Colon (tissue), 2 donors: Measurements from ENCODE around the gene FAM131B.

Experiments used
- FAIRE-seq: peaks from 2 replicates; lab custom pipeline; 2012; peaks lifted over from hg19 to GRCh38; lab: Jason Lieb, UNC
- donor health status: control.
- donor health status: control.

The FAM131B gene

DNA sequence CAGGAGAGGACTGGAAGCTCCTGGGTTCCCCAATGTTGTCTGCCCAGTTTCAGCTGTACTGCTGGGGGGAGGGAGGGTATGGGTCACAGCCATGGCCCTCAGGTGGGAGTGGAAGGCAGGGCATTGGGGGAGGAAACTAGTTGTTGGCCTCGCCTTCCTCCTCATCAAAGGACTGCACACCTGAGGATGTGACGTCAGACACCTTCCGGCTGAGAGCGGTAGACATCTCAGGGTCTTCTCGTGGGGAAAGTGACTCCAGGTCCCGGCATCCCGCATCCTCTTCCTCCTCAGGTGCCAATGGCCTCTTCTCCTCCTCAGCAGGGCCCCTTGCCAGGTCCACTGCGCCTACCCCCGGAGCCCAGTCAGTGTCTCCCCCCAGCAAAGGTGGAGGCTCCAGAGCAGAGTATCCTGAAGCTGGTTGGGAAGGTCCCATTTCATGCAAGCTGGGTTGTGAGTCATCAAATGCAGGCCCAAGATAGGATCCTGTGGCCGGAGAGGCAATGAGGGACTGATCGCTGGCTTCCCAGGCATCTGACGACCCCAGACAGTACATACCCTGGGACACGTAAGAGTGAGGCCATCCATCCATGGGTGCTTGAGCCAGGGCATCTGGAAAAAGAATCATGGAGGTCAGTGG, 6.0 kb downstream of the FAM131B start:
- FAIRE-seq, result no peak

DNA sequence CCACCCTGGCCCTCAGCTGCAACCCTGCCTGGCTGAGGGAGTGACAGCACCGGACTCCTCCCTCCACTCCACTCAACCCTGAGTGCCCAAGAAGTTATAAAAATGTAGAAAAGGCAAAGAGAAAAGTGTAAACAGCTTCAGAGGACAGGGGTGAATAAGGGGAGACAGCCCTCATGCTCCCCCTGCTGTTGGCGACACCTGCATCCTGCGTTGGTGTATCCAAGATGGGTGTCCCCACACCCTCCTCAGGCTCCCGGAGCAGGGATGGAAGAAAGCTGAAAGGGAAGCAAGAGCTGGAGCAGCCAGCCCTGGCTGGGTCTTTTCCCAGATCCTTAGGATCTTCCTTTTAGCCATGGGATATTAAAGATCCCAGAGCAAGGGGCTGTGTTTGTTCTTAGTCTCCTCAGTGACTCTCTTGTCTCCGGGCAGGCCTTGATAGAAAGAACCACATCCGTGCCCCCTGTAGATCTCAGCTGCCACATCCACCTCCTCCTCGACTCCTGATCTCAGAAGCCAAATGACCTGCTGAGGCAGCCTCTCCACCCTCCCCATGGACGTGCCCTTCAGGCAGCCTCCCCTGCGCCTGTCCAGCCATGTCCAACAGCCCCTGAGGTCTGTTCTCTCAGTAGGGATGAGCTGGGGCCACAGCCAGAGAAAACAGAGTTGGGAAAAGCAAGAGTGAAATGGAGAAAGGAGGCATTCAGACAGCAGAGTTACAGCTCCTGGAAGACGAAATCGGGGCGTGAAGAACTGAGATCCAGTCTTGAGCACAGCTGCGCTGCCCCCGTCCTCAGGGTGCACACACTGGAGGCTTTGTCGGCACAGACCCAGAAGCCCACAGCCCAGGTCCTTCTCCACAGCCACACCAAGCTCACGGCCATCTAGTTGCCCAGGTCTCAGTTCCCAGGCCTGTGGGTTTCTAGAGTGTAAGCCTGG, 6.8 kb downstream of the FAM131B start:
- no peak for FAIRE-seq

DNA sequence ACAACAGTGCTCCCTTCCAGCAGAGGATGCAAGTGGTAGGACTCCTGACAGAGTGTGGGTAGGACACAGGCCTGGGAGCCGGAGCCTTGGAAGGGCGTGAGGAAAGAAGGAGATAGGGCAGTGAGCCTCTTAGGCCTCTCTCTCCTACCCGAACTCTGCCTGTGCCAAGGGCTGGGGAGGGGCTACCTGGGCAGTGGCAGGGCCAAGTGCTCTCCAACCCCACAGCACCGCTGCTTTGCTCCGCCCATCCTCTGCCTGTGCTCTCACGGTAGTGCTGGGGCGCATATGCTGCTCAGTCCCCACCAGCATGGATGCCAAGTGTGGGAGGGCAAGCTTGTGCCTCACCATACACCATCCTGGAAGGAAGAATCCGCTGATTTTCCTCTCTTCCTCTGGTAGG, 7.5 kb downstream of the FAM131B start:
- FAIRE-seq, result no peak

DNA sequence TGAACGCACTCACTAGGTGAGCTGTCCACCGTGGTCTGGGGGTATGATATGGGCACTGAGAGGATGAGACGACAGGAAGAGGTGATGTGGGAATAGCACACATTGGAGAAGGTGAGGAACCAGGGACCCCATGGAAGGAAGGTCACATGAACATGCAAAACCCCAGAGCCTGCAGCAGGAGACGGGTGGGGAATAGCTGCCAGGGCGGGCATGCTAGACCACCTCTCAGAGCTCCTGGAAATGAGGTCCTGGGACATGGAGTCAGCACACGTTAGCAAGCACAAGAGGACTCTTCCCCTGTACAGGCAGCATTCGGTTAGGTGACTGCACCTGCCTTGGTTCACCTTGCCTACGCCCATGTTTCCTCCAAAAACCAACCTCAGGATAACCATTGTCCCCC, 8.1 kb downstream of the FAM131B start:
- no peak for FAIRE-seq

DNA sequence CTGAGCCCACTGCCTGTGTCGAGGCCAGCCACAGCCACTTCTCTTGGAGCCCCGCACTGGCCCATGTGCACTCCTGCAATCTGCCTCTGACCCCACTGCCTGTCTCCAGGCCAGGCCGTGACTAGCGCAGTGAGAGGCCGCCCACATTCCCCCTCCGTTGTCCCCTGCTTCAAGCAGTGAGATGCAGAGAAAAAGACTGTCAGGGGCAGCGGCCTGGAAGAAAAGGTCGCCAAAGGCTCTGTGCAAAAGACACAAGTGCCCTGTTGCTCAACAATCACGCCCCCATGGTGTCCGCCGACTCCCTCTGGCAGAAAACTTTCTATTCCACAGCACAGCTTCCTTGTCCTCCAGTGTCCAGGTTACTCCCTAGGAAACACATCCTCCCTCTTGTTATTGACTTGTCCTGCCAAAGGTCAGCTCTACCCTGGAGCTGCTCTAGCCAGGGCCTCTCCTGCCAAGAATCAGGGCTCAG, 9.9 kb downstream of the FAM131B start:
- FAIRE-seq, result no peak

DNA sequence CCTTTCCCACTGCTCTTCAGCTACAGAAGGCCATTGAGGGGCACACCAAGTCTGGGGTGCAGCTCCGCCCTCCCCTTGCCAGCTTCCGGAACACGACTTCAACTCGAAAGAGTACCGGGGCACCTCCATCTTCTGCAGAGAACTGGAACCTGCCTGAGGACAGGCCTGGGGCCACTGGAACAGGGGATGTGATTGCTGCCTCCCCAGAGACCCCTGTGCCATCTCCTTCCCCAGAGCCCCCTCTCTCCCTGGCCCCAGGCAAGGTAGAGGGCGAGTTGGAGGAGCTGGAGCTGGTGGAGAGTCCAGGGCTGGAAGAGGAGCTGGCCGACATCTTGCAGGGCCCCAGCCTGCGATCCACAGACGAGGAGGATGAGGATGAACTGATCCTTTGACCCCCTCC, 10.9 kb downstream of the FAM131B start:
- FAIRE-seq, result no peak

DNA sequence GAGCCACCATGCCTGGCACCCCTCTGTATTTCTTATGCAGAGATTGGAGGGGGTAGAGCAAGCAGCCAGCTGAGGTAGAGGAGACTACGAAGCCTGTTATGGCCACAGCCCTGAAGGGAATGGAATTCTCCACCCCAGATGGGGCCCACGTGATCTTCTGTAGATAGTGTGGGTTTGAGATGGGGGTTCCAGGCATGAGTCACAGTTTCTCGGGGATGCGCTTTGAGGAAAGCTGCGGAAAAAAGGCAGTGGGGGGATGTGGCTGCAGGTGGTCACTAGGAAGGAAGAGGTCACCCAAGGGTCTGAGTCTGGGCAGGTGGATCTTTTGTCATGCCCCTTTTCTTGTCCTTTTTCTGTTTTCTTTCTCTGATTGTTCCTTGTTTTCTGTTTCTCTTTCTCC, 11.5 kb downstream of the FAM131B start:
- no peak for FAIRE-seq

DNA sequence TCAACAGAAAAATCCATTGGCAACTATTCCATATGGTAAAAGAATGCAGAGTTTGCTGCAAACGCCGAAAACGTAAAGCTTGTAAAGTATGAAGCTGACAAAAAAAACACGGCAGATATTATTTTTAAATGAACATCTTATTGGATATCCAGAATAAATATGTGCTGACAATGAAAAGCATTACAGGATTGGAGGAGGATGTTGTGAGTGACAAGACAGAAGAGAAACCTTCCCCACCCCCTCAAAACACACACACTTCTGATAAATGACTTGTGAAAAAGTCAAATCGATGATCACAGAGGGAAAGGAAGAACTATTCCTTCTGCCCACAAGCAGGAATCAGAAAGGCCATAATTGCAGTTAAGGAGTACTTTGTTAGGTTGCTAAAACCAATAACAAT, 14.6 kb downstream of the FAM131B start:
- no peak for FAIRE-seq

DNA sequence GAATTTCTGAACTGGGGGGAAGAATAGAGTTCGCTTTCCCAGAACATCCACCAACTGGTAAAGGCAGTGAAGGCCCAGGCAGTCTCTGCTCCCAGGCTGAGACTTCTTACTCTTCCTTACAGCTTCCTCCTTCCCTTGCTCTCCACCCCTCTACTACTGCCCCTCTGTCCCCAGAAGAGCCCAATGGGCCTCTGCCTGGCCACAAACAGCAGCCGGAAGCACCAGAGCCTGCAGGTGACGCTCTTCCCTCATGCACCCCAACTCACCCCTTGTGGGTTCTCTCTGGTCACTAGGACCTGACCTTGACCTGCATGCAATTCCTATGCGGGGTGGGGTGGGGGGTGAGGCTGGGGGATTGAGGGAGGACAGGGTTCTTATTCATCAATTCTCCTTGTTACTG, 16.5 kb downstream of the FAM131B start:
- FAIRE-seq, result no peak

DNA sequence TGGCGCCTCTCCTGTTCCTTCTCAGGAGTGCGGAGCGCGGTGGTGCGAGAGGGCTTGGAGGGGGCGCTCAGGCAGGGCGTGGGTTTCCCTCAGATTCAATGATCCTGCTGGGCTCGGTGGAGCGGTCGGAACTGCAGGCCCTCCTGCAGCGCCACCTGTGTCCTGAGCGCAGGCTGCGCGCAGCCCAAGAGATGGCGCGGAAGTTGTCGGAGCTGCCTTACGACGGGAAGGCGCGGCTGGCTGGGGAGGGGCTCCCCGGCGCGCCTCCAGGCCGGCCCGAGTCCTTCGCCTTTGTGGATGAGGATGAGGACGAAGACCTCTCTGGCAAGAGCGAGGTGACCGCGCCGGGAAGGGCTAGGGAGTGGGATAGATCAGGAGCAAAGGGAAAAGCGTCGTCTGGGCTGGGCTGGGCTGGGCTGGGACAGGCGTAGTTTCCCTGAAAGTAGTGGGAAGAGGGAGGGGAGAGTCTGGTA, 17.0 kb downstream of the FAM131B start:
- no peak for FAIRE-seq

DNA sequence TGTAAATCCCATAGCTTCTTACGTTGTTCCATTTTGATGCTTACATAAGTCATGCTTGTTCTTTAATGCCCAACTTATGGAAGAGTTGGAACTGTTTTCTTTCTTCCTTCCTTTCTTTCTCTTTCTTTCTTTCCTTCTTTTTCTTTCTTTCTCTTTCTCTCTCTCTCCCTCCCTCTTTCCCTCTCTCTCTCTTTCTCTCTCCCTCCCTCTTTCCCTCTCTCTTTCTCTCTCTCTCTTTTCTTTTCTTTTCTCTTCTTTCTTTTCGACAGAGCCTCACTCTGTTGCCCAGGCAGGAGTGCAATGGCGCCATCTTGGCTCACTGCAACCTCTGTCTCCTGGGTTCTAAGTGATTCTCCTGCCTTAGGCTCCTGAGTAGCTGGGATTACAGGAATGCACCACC, 18.9 kb downstream of the FAM131B start:
- FAIRE-seq, result no peak

DNA sequence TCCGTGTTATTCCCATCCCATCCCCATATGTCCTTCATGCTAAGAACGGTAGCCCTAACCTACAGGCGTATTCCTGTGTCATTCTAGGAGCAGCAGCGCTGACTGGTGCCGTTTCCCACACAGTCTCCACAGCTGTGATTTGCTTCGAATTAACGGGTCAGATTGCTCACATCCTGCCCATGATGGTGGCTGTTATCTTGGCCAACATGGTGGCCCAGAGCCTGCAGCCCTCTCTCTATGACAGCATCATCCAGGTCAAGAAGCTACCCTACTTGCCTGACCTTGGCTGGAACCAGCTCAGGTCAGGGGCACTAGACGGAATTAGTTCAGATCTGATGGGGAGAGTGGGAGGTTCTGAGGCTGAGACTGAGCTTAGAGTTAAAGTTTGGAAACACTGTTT, 20.7 kb downstream of the FAM131B start:
- no peak for FAIRE-seq

DNA sequence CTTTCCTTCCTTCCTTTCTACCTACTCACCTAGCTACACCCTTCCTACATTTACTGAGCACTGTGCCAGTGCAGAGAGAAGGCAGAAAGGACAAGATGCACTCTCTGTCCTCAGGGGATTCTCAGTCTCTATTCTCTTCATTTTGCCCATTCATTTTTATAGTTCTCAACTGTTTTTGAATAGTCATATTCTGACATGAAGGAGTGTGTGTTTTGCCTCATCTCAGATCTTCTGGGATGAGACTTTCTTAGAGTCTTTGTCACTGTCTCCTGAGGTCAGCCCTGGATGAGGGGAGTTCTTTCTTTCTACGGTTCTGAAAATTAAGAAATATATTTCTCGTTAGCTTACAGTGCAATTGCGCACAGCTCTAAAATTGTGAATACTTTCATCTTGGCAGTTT, 25.3 kb downstream of the FAM131B start:
- FAIRE-seq, result no peak

DNA sequence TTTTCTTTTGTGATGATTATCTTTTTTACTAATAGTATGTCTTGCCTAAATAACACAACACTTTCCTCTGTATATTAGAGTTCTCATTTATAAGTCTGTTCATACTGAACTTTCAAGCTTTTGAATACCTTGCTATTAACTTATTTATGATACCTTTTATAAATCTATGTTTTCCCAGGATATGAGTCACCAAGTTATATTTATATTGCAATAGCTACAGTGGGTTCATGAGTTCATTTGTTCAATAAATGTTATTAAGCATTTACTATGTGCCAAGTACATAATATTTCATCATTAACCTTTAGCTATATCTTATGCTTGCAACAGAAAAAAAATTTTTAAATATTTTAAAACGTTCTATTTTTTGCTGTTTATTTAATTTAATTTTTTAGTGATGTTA, 28.3 kb downstream of the FAM131B start:
- FAIRE-seq, result no peak

DNA sequence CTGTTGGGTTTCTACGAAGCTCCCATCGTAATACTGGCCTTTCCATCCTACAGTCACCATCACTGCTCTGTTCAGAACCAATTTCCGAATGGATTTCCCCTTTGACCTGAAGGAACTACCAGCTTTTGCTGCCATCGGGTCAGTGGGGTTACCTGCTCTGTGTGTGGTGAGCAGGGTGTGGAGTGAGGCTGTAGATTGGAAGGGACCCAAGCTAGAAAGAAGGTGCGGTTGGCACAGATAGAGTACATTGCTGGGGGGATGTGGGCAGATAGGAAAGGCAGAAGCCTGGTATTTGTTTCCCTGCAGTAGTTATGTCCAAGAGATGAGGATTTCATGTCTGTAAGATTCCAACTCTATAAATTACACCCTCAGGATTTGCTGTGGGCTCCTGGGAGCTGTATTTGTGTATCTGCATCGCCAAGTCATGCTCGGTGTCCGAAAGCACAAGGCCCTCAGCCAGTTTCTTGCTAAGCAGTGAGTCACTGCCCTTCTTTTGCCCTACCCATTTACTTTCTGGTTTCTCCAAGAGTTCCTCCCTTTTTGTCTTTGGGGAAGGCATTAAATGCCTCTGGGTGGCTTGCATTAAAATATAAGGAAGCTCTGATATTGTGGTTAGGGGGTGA, 31.2 kb downstream of the FAM131B start:
- no peak for FAIRE-seq

DNA sequence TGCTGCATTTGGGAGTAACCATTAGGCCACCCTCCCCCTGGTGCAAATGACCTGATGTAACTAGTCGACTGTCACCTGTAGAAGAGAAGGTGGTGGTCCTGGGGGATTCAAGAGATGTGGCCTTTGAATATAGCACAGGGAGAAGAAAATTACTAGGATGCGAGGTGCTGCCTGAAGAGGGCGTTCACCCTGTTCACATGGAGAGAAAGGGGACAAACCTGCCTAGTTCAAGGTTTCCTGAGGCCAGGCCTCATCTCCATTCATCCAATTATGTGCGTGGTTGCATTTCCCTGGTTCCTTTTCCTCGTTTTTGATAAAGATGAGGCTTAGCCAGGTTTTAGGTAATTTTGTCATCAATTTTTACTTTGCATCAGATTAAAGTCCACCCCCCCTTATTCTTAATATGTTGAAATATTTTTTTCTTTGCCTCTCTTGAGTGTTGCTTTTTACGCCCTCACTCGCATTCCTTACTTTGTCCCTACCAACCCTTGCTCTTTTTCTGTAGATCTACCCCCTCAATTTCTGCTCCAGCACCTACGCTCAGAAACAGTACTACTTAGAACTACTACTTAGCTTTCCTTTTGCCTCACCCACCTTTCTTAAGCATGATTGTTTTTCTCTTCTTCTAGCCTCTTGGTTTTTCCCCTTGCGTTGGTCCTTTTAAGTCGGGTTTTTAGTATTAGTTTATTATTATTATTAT, 32.9 kb downstream of the FAM131B start:
- FAIRE-seq, result no peak

DNA sequence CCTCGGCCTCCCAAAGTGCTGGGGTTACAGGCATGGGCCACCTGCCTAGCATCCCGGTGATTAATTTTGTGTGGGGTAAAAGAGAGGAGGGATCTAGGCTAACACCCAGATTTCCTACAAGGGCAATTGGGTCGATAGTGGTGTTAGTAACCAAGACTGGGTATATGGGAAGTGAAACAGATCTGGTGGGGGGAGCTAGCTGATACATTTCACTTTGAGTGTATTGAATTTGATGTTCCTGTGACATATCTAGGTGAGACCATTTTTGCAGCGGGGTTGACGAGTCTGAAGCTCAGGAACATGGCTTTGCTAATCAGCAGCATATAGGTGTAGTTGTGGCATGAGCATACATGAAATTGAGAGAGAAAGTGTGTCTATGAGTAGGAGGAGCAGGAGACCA, 34.6 kb downstream of the FAM131B start:
- FAIRE-seq, result no peak

DNA sequence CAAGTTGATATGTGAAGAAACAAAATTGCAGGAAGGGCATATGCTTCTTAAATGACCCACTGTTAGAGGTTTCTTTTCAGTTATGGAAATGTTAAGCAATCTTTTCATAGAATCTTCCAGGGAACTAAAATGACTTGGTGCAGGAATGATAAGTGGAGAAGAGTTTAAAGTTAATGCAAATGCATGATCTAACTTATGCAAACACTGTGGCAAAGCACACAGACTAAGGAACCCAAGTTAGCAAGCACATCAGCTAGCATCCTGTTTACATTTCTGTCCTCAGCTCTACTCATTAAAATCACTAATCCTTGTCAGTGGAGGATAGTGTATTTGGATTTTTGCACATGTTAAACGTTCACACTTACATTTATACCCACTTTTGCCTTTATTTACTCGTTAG, 37.3 kb downstream of the FAM131B start:
- no peak for FAIRE-seq

DNA sequence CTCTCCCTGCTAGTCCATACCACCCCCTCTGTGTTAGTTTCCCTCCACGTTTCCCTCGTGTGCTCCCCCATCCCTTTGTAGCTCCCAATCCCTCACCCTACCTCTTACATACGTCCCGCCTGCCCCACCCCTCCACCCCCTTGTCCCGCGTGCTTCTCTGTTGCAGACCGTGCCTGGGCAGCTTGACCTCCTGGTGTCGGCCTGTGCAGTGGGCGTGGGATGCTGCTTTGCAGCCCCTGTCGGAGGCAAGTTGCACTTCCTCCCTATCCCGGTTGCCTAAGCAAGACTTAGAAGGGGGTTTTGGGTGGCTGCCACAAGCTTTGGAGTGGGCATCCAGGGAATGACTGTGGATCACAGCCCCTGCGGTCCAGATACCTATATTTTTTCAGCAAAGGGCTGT, 38.9 kb downstream of the FAM131B start:
- no peak for FAIRE-seq

DNA sequence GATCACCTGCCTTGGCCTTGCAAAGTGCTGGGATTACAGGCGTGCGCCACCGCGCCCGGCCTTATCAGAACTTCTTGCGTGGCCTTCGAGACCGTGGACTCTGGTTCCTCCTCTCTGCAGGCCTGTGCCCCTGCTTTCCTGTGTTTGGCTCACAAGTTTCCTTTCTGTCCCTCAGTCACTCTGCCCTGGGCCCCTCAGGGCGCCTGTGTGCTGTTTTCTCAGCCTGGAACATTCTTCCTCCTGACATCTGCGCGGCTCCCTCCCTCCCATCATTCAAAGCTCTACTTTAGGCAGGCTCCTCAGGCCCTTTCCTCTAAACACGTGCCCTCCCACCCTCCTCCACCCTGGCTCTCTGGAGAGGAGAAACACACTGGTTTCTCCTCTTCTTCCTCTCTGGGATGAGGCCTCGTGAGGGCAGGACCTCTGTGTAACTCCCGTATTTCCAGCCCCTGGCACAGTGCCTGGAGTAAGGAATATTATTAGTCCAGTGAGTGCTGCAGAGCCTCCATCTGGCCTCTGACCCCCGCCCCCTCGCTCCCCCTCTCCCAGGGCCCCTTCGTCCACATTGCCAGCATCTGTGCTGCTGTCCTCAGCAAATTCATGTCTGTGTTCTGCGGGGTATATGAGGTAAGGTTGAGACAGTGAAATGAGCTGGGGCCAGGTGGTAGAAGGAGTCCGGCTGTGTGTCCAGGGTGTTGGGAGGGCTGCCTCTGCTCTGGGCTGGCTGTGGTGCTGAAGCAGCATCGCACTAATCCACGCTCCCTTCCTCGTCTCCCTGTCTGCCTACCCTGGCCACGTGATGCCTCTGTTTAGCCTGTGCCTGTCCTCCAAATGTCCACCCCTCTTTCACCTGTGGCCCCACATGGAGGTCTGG, 39.5 kb downstream of the FAM131B start:
- FAIRE-seq, result no peak

DNA sequence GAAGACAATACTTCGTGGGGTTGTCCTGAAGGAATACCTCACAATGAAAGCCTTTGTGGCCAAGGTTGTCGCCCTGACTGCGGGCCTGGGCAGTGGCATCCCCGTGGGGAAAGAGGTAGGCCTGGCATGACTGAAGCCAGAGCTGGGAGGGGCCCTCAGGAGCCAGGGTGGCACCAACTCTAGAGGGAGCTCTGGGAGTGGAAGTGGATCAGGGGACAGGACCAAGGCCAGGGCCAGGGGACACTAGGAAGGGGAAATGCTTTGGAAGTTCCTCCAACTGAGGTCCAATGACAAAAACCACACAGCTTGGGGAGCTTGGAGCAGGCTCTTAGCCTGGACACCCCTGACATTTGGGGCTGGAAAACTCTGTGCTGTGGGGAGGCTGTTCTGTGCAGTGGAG, 40.8 kb downstream of the FAM131B start:
- no peak for FAIRE-seq
